Epithelial cell of esophagus (primary cell): ENCODE measurements around the gene GSG1L2.

Experiments used
- DNase-seq: peaks from one replicate; pipeline ENCODE4 v3.0.0; 2010; ENCODE audit warnings: low read depth
- H3K4me3 ChIP-seq: 2 replicates; pipeline ENCODE4 v1.5.1; 2011; ENCODE audit warnings: mild to moderate bottlenecking, low read length, control low read depth
- TF ChIP-seq, protein P1 (sequence below): IDR thresholded peaks from 2 replicates; pipeline ENCODE4 v1.5.1; 2011; ENCODE audit warnings: low read depth, mild to moderate bottlenecking, low read length, control low read depth, inconsistent platforms; ENCODE audit not compliant: insufficient read depth; ENCODE audit errors: missing control alignments

Gene GSG1L2

DNA sequence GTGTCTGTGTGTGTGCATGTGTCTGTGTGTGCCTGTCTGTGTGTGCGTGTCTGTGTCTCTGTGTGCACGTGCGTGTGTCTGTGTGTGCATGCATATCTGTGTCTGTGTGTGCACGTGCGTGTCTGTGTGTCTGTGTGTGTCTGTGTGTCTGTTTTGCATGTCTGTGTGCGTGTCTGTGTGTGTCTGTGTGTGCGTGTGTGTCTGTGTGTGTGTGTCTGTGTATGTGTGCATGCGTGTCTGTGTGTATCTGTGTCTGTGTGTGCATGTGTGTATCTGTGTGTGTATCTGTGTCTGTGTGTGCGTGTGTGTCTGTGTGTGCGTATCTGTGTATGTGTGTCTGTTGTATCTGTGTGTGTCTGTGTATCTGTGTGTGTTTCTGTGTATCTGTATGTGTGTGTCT, 5.4 kb downstream of the GSG1L2 start:
- TF ChIP-seq, protein P1, sequence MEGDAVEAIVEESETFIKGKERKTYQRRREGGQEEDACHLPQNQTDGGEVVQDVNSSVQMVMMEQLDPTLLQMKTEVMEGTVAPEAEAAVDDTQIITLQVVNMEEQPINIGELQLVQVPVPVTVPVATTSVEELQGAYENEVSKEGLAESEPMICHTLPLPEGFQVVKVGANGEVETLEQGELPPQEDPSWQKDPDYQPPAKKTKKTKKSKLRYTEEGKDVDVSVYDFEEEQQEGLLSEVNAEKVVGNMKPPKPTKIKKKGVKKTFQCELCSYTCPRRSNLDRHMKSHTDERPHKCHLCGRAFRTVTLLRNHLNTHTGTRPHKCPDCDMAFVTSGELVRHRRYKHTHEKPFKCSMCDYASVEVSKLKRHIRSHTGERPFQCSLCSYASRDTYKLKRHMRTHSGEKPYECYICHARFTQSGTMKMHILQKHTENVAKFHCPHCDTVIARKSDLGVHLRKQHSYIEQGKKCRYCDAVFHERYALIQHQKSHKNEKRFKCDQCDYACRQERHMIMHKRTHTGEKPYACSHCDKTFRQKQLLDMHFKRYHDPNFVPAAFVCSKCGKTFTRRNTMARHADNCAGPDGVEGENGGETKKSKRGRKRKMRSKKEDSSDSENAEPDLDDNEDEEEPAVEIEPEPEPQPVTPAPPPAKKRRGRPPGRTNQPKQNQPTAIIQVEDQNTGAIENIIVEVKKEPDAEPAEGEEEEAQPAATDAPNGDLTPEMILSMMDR, result no peak
- no peak for DNase-seq
- H3K4me3 ChIP-seq, result no peak overlapping the region

GRCh38 chr17:9814337-9814945, 7.4 kb downstream of the GSG1L2 start:
- H3K4me3 ChIP-seq, result no peak overlapping the region
- TF ChIP-seq, protein P1, result no peak
- no peak for DNase-seq

DNA sequence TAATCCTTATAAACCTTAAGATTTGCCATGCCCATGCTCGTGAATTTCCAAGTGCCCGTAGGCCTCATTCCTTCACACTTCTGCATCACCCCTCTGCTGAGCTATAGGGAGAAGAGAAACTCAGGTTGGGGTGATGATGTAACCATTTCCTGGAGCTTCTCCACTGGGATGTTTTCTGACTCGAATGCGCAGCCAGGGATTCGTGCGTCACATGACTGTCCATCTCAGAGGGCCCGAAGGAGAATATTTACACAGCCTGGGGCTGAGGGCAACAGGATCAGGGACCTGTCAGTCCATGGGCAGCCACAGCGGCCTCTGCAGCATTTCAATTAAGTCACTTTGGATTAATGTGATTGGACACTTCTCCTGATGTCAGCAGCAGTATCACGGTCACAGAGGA, 8.7 kb downstream of the GSG1L2 start:
- TF ChIP-seq, protein P1, result no peak
- H3K4me3 ChIP-seq, result no peak overlapping the region
- no peak for DNase-seq

- no peak overlapping the region for H3K4me3 ChIP-seq
- no peak for DNase-seq
- TF ChIP-seq, protein P1, result no peak
Observed at GRCh38 chr17:9811537-9811936, 10.3 kb downstream of the GSG1L2 start.

DNA sequence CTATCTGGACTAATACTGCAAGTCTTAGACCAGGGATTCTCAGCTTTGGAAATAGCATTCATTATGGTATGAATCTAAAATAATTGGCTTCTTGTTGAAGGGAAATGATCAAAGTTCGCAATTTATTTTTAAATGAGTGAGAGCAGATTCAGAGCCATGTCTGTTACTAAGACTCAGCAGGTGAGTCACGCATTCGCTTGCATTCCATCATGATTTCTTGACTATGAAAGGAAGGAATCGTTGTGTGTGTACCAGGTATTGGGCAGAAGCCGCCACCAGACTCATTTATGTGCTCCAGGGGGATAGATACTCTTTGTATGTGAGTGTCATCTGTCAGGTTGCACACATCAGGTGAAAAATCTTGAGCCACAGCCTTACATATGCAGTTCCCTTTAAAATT, 10.8 kb downstream of the GSG1L2 start:
- TF ChIP-seq, protein P1, result no peak
- peak; percentile 40 for DNase-seq
- no peak overlapping the region for H3K4me3 ChIP-seq

DNA sequence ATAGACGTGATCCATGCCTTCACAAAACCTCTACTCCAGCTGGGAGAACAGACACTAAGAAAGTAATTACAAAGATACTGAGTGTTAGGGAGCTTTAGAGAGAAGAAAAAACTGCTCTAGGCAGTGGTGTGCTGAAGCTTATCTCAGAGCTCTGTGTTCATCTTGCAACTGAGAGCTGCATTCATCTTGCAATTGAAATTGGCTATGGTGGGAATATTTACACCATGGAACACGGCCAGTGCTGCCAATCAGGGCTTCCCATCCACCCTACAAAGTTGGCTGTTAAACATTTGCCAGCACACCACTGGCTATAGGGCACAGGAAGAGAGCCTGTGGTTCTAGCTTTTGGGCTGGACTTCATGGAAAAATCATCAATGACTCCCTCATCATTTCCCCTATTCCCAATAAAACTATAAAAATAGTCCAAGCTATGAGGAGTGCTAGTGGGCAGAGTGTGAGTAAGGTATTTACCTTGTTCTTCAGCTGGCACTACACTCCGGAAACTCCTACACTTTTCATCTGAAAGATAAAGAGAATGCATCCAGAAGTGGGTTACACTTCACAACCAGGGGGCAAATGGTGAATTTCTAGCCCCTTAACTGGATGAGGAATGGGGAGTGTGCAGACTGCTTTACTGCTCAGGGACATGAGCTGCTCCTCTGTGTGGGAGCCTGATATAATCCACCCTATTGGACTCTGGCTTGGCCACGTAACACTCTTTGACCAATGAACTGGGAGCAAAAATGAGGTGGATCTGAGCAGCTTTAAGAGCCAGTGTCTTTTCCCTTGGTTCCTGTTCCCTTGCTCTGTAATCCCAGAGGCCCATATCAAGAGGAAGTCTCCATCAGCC, 11.6 kb downstream of the GSG1L2 start:
- H3K4me3 ChIP-seq, result no peak overlapping the region
- TF ChIP-seq, protein P1, result no peak
- DNase-seq, result no peak
